Measurements from ENCODE around the gene TTLL6. TPM values are rescaled to one million over a fixed set of nuclear protein-coding genes. Genes with fewer than 3 reads are reported as not detected.

TTLL6 gene
- total RNA-seq, 4 donors from 2014 or later: 0.34 to 1.2 (median 0.89) TPM

DNA sequence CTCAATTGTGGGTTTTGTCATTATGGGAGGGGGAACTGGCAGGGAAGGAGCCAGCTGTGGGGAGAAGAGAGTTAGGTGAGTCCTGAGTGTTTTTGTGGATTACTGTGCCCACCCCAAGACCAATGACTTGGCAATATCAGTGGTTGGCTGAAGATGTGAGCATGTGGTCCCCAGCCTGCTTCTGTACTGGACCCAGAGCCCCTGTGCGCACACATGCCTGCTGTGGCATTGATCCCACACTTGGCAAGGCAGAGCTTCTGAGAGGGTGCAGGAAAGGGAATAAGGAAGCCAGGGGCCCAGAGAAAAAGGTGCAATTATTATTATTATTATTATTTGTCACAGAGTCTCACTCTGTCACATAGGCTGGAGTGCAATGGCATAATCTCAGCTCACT lies 96.0 kb downstream of the TTLL6 start:
- no peak for TF ChIP-seq POLR2A (IDR thresholded peaks at IDR 0.05)
- TF ChIP-seq, protein P1, sequence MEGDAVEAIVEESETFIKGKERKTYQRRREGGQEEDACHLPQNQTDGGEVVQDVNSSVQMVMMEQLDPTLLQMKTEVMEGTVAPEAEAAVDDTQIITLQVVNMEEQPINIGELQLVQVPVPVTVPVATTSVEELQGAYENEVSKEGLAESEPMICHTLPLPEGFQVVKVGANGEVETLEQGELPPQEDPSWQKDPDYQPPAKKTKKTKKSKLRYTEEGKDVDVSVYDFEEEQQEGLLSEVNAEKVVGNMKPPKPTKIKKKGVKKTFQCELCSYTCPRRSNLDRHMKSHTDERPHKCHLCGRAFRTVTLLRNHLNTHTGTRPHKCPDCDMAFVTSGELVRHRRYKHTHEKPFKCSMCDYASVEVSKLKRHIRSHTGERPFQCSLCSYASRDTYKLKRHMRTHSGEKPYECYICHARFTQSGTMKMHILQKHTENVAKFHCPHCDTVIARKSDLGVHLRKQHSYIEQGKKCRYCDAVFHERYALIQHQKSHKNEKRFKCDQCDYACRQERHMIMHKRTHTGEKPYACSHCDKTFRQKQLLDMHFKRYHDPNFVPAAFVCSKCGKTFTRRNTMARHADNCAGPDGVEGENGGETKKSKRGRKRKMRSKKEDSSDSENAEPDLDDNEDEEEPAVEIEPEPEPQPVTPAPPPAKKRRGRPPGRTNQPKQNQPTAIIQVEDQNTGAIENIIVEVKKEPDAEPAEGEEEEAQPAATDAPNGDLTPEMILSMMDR (IDR thresholded peaks at IDR 0.05): no peak
- Histone ChIP-seq H3K4me3 (replicated peaks in 1 of 3) (no peak overlapping the region), H3K9me3 (no peaks in the 10 kb centered on the region), H3K4me1 (peaks cover 7 to 32% of the 10 kb centered on the region in 2 donors), H3K27ac (no peak overlapping the region), H3K27me3 (peaks cover 85% of the 10 kb centered on the region), H3K36me3 (no peaks in the 10 kb centered on the region)
- intact Hi-C loops (cut with DNase I): loop anchor here (10.0 kb wide), 1 partner anchor 164 kb away; no protein-coding TSS in a partner anchor
- WGBS, 2 donors: 53 to 86% methylated on average over 1 of the region's 1 CpG
- DNase-seq: no peak

- no peak for DNase-seq
- TF ChIP-seq POLR2A (IDR thresholded peaks at IDR 0.05): no peak
- TF ChIP-seq, protein P1 (IDR thresholded peaks at IDR 0.05): no peak
- Histone ChIP-seq H3K4me3 (replicated peaks in 1 of 3) (no peak overlapping the region), H3K27me3 (peaks cover 80% of the 10 kb centered on the region), H3K4me1 (peaks cover 7 to 29% of the 10 kb centered on the region in 2 donors), H3K36me3 (no peaks in the 10 kb centered on the region), H3K9me3 (no peaks in the 10 kb centered on the region), H3K27ac (no peak overlapping the region)
- intact Hi-C loops (cut with DNase I): loop anchor here (10.0 kb wide), 1 partner anchor 164 kb away; no protein-coding TSS in a partner anchor
- 23% methylated on average over 11 of the region's 11 CpGs for WGBS, 2 donors
These were observed 96.6 kb downstream of the TTLL6 start for GRCh38 chr17:48720266-48721008.

DNA sequence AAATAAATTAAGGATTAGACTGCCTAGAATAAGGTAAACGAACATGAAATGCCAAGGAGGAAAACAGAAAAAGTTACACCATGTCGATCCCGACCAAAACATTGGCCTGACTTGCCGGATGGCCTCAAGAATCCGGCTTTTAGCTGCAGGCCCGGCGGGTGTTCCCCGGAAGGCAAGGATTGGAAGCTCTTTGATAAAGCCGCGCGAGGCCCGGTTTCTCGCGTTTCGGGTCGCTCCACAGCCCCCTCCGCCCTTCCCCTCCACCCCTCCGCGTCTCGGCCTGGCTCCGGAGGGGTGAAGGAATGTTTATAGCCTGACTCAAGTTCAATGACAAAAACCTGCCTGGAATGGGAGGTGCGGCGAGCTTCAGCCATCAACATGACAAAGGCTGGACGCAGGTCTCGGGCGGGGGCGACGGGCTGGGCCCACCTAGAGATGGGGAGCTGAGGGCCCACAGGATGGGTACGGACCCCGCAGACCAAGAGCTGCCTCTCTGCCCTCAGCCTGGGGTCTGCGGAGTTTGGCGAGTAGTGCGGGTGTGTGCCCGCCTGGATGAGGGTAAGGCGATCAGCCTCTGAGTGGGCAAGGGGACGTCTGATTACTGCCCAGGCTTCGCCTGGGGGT lies 97.3 kb downstream of the TTLL6 start:
- no peak for DNase-seq
- intact Hi-C loops (cut with DNase I): loop anchor here (10.0 kb wide), 1 partner anchor 165 kb away; no protein-coding TSS in a partner anchor
- H3K4me1 ChIP-seq: peaks cover 7 to 23% of the 10 kb centered on the region in 2 donors

GRCh38 chr17:48718761-48719641 lies 98.0 kb downstream of the TTLL6 start:
- no peak for DNase-seq
- Histone ChIP-seq H3K27ac (no peak overlapping the region), H3K36me3 (no peaks in the 10 kb centered on the region), H3K9me3 (no peaks in the 10 kb centered on the region), H3K4me1 (peaks cover 2 to 16% of the 10 kb centered on the region in 2 donors), H3K4me3 (replicated peaks in 1 of 3) (no peak overlapping the region), H3K27me3 (peaks cover 66% of the 10 kb centered on the region)
- intact Hi-C loops (cut with DNase I): no loop called here
- TF ChIP-seq POLR2A (IDR thresholded peaks at IDR 0.05): no peak
- TF ChIP-seq, protein P1 (IDR thresholded peaks at IDR 0.05): no peak
- WGBS, 2 donors: 9% methylated on average over 34 to 51 of the region's 80 CpGs

More for the DNA sequence above, 97.3 kb downstream of the TTLL6 start:
- H3K4me3 ChIP-seq (replicated peaks in 1 of 3): no peak overlapping the region
- H3K9me3 ChIP-seq: no peaks in the 10 kb centered on the region
- H3K27ac ChIP-seq: no peak overlapping the region
- TF ChIP-seq, protein P1 (IDR thresholded peaks at IDR 0.05): no peak
- TF ChIP-seq POLR2A (IDR thresholded peaks at IDR 0.05): no peak
- no peaks in the 10 kb centered on the region for H3K36me3 ChIP-seq
- peaks cover 73% of the 10 kb centered on the region for H3K27me3 ChIP-seq
- 6 to 11% methylated on average over 31 to 32 of the region's 37 CpGs for WGBS, 2 donors

All from thyroid gland (tissue), 4 donors.